Stimulated activated effector memory CD8-positive, alpha-beta T cell treated with anti-CD3 and anti-CD28 coated beads, Interleukin-12 subunit alpha, Interleukin-12 subunit beta, amount 100 ng/mL, for 72 hours (primary cell): ENCODE results near the gene PDXP.
"Not testable (repeated sequence)": the region's sequence is repeated elsewhere in the genome, so short reads cannot be mapped to it uniquely, and the experiment has no call there.

Experiments used
- ATAC-seq: fragments of 150-1000 bp; cut with Tn5 transposase; 2 replicates; pipeline ENCODE4 v1.10.0; 2021
- DNase-seq, 2 donors: peaks; one replicate each; pipeline ENCODE4 v3.0.0; 2021 to 2022; ENCODE audit warnings: low spot score in 2 of 2
- H3K27ac Mint-ChIP-seq: one replicate; pipeline ENCODE4 v1.8.0; 2022; ENCODE audit warnings: mild to moderate bottlenecking, mixed read lengths
- H3K36me3 Mint-ChIP-seq: one replicate; pipeline ENCODE4 v1.8.0; 2022; ENCODE audit warnings: mild to moderate bottlenecking, mixed read lengths
- H3K4me1 Mint-ChIP-seq: one replicate; pipeline ENCODE4 v1.8.0; 2022; ENCODE audit warnings: mixed read lengths
- H3K4me3 Mint-ChIP-seq: one replicate; pipeline ENCODE4 v1.8.0; 2022; ENCODE audit warnings: mild to moderate bottlenecking, mixed read lengths
- H3K9me3 Mint-ChIP-seq: one replicate; pipeline ENCODE4 v1.8.0; 2022; ENCODE audit warnings: mixed read lengths

Gene PDXP

DNA sequence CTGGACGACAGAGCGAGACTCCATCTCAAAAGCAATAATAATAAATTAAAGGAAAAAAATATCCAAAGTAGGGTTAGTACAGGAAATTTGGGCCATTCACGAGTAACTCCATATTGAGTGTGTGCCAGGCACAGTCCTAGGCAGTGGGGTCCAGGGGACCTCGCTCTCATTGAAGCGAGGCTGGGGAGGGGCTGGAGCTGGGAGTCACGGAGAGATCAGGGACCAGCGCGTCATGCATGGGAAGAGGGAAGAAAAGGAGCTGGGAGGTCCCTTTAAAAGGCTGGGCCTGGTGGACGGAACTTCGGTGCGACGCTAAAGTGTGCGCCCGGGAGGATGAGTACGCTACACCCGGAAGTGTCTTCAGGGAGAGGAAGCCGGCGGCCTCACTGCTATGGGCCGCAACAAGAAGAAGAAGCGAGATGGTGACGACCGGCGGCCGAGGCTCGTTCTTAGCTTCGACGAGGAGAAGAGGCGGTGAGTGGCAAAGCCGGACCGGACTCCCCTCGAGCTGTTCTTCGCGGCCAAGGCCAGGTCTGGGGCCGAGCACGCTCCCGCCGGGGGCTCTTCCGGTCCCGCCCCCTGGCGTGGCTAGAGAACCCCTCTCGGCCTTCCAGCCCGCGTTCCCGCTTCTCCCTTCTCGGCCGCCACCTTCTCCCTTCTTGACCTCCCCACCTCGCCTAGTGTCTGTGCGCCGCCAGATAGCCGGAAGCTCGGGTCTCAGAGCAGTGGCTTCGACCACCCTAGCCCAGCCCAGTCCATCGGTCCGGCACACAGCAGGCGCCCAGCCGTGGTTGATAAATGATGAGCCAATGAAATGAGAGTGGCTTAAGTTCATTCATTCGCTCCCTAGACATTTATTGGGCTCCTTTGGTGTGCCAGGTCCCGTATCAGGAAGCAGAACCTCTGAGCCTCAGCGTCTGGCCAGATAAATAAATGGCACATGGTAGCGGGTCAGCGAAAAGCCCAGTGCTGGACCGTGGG lies 27.8 kb downstream of the PDXP start, which contains the start of gene NOL12:
Gene NOL12, plus strand, starts transcription at position 342 of the 981 bp plus-strand sequence. Its CDS starts 50 bp downstream, at position 392.
- Mint-ChIP-seq H3K4me3 (peak within 1 kb of the TSS; percentile 92), H3K27ac (peak within 1 kb of the TSS; percentile 95), H3K36me3 (peaks cover 38% of the 10 kb centered on the region), H3K4me1 (peaks cover 37% of the 10 kb centered on the region), H3K9me3 (no peaks in the 10 kb centered on the region)
- peak; percentile 93 for ATAC-seq
- peak; percentile 76 to 92 for DNase-seq

- no peak overlapping the region for H3K4me3 Mint-ChIP-seq
- DNase-seq = no peak
- peaks cover 31% of the 10 kb centered on the region for H3K4me1 Mint-ChIP-seq
- peaks cover 70% of the 10 kb centered on the region for H3K36me3 Mint-ChIP-seq
- H3K27ac Mint-ChIP-seq = no peak overlapping the region
- H3K9me3 Mint-ChIP-seq = no peaks in the 10 kb centered on the region
- no peak for ATAC-seq
Measured at GRCh38 chr22:37690407-37690806, 31.9 kb downstream of the PDXP start.

DNA sequence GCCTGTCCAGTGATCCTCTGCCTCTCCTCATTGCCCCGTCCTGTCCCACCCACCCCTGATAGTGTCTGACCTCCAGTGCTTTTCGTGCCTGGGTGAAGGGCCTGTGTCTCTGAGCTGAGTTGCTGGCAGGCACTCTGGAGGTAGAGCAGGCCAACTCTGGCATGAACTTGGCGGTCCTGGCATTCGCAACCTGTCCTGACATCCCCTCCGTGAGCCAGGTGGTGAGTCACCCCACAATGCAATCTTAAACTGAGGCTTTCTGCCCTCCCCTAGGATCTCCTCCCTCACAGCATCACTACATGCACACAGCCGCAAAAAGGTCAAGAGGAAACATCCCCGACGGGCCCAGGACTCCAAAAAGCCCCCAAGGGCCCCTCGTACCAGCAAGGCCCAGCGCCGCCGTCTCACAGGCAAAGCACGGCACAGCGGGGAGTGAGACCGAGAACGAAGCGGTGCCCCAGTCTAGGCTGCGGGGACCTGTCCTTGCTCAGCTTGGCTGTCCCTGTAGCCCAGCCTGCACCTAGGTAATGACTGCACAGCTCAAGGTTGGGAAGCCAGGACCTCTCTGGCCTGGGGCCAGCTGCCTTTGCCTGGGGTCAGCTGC lies 32.5 kb downstream of the PDXP start:
- Mint-ChIP-seq H3K36me3 (peaks cover 76% of the 10 kb centered on the region), H3K27ac (no peak overlapping the region), H3K9me3 (no peaks in the 10 kb centered on the region), H3K4me3 (no peak overlapping the region), H3K4me1 (peaks cover 32% of the 10 kb centered on the region)
- DNase-seq (no peak), ATAC-seq (no peak)

DNA sequence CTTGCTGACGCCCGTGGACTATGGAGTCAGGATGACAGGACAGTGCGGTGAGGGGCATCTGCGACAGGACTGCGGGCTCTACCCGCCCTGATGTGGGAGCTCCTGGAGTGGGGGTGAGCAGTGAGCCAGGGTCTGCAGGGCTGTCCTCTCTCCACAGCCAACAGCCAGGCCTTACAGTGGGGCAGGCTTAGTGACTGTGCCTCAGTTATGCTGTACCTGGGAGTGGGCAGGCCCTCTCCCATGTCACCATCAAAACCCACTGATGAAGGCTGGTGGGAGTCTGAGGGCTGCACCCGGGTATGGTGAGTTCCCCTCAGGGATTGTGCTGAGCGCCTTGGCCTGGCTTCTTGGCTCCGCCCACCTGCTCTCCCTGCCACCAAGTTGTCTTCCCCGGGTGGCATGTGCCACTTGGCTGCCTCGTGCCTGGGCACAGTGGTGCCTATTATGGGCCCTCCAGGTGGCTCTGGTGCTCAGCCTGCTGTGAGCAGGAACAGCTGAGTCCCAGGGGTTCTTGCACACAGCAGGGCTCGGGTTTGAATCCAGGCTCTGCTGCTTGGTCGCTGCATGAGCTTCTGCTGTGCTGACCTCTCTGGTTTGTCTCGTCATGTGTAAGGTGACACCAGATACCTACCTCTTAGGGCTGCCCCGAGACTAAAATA lies 34.2 kb downstream of the PDXP start:
- H3K4me1 Mint-ChIP-seq = peaks cover 30% of the 10 kb centered on the region
- ATAC-seq = no peak
- H3K9me3 Mint-ChIP-seq = no peaks in the 10 kb centered on the region
- H3K4me3 Mint-ChIP-seq = no peak overlapping the region
- no peak overlapping the region for H3K27ac Mint-ChIP-seq
- peaks cover 82% of the 10 kb centered on the region for H3K36me3 Mint-ChIP-seq
- DNase-seq = no peak

GRCh38 chr22:37694131-37694530 lies 35.6 kb downstream of the PDXP start:
- not testable (repeated sequence) for H3K4me3 Mint-ChIP-seq

GRCh38 chr22:37696260-37696656 lies 37.7 kb downstream of the PDXP start:
- Mint-ChIP-seq H3K36me3 (peaks cover 59% of the 10 kb centered on the region), H3K4me3 (peak overlapping the region; percentile 80), H3K27ac (peak overlapping the region; percentile 58), H3K4me1 (peaks cover 19% of the 10 kb centered on the region)
- not testable (repeated sequence) for H3K9me3 Mint-ChIP-seq, DNase-seq, ATAC-seq

More at GRCh38 chr22:37694131-37694530, 35.6 kb downstream of the PDXP start:
- DNase-seq, H3K27ac Mint-ChIP-seq, H3K9me3 Mint-ChIP-seq, ATAC-seq: not testable (repeated sequence)
- H3K4me1 Mint-ChIP-seq = peaks cover 19% of the 10 kb centered on the region
- H3K36me3 Mint-ChIP-seq = peaks cover 68% of the 10 kb centered on the region

GRCh38 chr22:37696657-37697537 lies 38.4 kb downstream of the PDXP start, which contains the start of gene TRIOBP:
Gene TRIOBP, plus strand, starts transcription at chr22:37697048. Its CDS starts 4,318 bp downstream, at chr22:37701366.
- Mint-ChIP-seq H3K36me3 (peaks cover 52% of the 10 kb centered on the region), H3K9me3 (no peaks in the 10 kb centered on the region), H3K27ac (peak within 1 kb of the TSS; percentile 76), H3K4me1 (peaks cover 19% of the 10 kb centered on the region), H3K4me3 (peak within 1 kb of the TSS; percentile 80)
- ATAC-seq (peak; percentile 99), DNase-seq (peak; percentile 55 to 75)

- ATAC-seq (no peak), DNase-seq (no peak)
- H3K9me3 Mint-ChIP-seq = no peaks in the 10 kb centered on the region
- peaks cover 19% of the 10 kb centered on the region for H3K4me1 Mint-ChIP-seq
- H3K4me3 Mint-ChIP-seq = peak overlapping the region; percentile 80
- peaks cover 47% of the 10 kb centered on the region for H3K36me3 Mint-ChIP-seq
- H3K27ac Mint-ChIP-seq = no peak overlapping the region
Measured at GRCh38 chr22:37697538-37697835, 39.0 kb downstream of the PDXP start.

GRCh38 chr22:37701141-37701786 lies 42.7 kb downstream of the PDXP start:
- DNase-seq (no peak), ATAC-seq (no peak)
- Mint-ChIP-seq H3K4me3 (no peak overlapping the region), H3K9me3 (no peaks in the 10 kb centered on the region), H3K27ac (no peak overlapping the region), H3K36me3 (peaks cover 26% of the 10 kb centered on the region), H3K4me1 (peaks cover 11% of the 10 kb centered on the region)

GRCh38 chr22:37703906-37704305 lies 45.4 kb downstream of the PDXP start:
- peaks cover 23% of the 10 kb centered on the region for H3K36me3 Mint-ChIP-seq
- no peaks in the 10 kb centered on the region for H3K4me1 Mint-ChIP-seq
- no peaks in the 10 kb centered on the region for H3K9me3 Mint-ChIP-seq
- no peak overlapping the region for H3K4me3 Mint-ChIP-seq
- no peak overlapping the region for H3K27ac Mint-ChIP-seq
- no peak for DNase-seq
- ATAC-seq = no peak

GRCh38 chr22:37704645-37705044 lies 46.1 kb downstream of the PDXP start:
- H3K4me1 Mint-ChIP-seq = no peaks in the 10 kb centered on the region
- no peak overlapping the region for H3K27ac Mint-ChIP-seq
- H3K36me3 Mint-ChIP-seq = peaks cover 23% of the 10 kb centered on the region
- no peak overlapping the region for H3K4me3 Mint-ChIP-seq
- no peaks in the 10 kb centered on the region for H3K9me3 Mint-ChIP-seq
- ATAC-seq (no peak), DNase-seq (no peak)

- H3K36me3 Mint-ChIP-seq = peaks cover 22% of the 10 kb centered on the region
- peaks cover 4% of the 10 kb centered on the region for H3K4me1 Mint-ChIP-seq
- ATAC-seq (no peak), DNase-seq (no peak)
- no peak overlapping the region for H3K4me3 Mint-ChIP-seq
- H3K27ac Mint-ChIP-seq = peak overlapping the region; percentile 76
- no peaks in the 10 kb centered on the region for H3K9me3 Mint-ChIP-seq
Measured at GRCh38 chr22:37705205-37705604, 46.7 kb downstream of the PDXP start.

DNA sequence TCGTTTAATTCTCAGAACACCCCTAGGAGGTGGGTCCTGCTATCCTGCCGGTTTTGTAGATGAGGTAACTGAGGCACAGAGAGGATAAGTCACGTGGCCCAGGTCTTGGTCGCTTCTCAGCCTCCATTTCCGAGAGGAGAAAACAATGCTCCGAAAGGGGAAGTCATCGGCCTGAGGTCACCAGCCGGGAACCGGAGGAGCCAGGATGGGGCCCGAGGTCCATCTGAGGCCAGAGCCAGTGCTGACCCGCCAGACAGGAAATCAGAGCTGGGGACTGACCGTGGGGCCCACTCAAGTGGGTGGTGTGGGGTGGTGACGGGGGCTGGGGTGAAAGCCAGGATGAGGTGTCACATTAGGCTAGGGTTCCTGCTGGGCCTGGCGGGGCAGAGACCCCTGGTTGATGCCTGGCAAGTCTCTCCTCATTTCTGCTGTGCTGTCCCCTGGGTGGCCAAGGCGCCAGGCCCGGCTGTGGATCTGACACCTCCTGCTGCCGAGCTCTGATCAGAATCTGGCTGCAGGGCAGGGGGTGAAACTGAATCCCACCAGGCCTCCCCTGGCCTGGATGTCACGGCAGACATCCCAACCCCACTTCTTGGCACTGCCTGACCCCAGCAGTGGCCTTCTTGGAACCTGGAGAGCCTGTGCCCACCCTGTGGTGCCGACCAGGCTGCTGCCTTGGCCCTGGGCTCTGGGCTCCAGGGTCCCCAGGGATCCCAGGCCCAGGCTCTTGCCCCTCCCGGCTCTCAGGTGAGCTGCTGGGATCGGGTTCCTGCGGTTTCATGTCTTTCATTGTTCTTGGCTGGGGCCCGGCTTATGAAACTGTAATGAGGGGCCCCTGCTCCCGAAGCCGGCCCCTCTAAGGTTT lies 50.3 kb downstream of the PDXP start:
- H3K27ac Mint-ChIP-seq = no peak overlapping the region

More for the DNA sequence above, 50.3 kb downstream of the PDXP start:
- Mint-ChIP-seq H3K4me3 (no peak overlapping the region), H3K9me3 (no peaks in the 10 kb centered on the region), H3K4me1 (peaks cover 4% of the 10 kb centered on the region), H3K36me3 (peaks cover 10% of the 10 kb centered on the region)
- ATAC-seq (no peak), DNase-seq (no peak)
